Lung (tissue), 12 donors: ENCODE data around the gene NOTCH3. TPM values are rescaled to one million over a fixed set of nuclear protein-coding genes. Genes with fewer than 3 reads are reported as not detected.

Experiments used
- ATAC-seq: fragments of 200-7000 bp; cut with Tn5 transposase; one replicate; pipeline ENCODE4 v1.9.1; 2020; ENCODE audit warnings: moderate number of reproducible peaks; ENCODE audit not compliant: insufficient read depth, low FRiP score
- DNase-seq, 3 donors: peaks; one replicate each; pipeline ENCODE4 v3.0.0-alpha.2; 2013 to 2017
- H3K27ac ChIP-seq, 2 donors: one replicate each; pipeline ENCODE4 v1.5.1; 2013; ENCODE audit warnings: mild to moderate bottlenecking in 2 of 2, moderate library complexity in 2 of 2, control low read depth in 1 of 2, inconsistent platforms in 1 of 2, low read depth in 1 of 2, low read length in 1 of 2
- H3K27me3 ChIP-seq, 3 donors: one replicate each; pipeline ENCODE4 v1.5.1; 2013; ENCODE audit warnings: low read length in 2 of 3; ENCODE audit not compliant: control insufficient read depth in 3 of 3, insufficient read depth in 3 of 3
- H3K36me3 ChIP-seq, 4 donors: one replicate each; pipeline ENCODE4 v1.5.1; 2013; ENCODE audit warnings: low read length in 4 of 4, mild to moderate bottlenecking in 1 of 4, moderate library complexity in 1 of 4; ENCODE audit not compliant: control insufficient read depth in 4 of 4, insufficient read depth in 4 of 4
- H3K4me1 ChIP-seq, 5 donors: one replicate each; pipeline ENCODE4 v1.5.1; 2013; ENCODE audit warnings: low read length in 5 of 5, mild to moderate bottlenecking in 2 of 5, moderate library complexity in 1 of 5; ENCODE audit not compliant: control insufficient read depth in 5 of 5, insufficient read depth in 5 of 5
- H3K4me3 ChIP-seq: one replicate; pipeline ENCODE4 v1.5.1; 2013; ENCODE audit warnings: mild to moderate bottlenecking, control low read depth, moderate library complexity
- H3K9ac ChIP-seq, 2 donors: one replicate each; pipeline ENCODE4 v1.5.1; 2013; ENCODE audit warnings: low read length in 2 of 2, control low read depth in 1 of 2; ENCODE audit not compliant: insufficient read depth in 1 of 2
- H3K9me3 ChIP-seq, 4 donors: one replicate each; pipeline ENCODE4 v1.5.1; 2013; ENCODE audit warnings: low read length in 3 of 4, mild to moderate bottlenecking in 1 of 4, moderate library complexity in 1 of 4; ENCODE audit not compliant: control insufficient read depth in 4 of 4, insufficient read depth in 3 of 4
- WGBS, 2 donors: extraction: QIAGEN DNeasy Blood & Tissue Kit; methylation state at CpG; one replicate each; pipeline ENCODE4 v1.1.7; 2013; 5-methylcytosine and 5-hydroxymethylcytosine counted together
- polyA plus RNA-seq, 2 donors: library from polyadenylated mRNA; stranded (reverse); fragments of 200-250 nt; gene quantifications; one replicate each; pipeline ENCODE4 v1.2.1, GENCODE V29; 2013
- total RNA-seq, 2 donors: library from RNA; depleted of rRNA in 1 of 2; stranded (reverse); fragments of >200 nt in 1 of 2; gene quantifications; one replicate each; pipeline ENCODE4 v1.2.1, GENCODE V29; 2014 to 2021
- TF ChIP-seq, protein P1 (sequence below): IDR thresholded peaks from 2 replicates; pipeline ENCODE4 v1.5.1; 2012; ENCODE audit warnings: mild to moderate bottlenecking; ENCODE audit errors: control extremely low read depth, extremely low read depth
- donor health status: control.
- donor health status: control.
- donor health status: Bipolar disorder and iron deficiency.
- donor health status: healthy.
- donor health status: DM: yes; HTN: yes; CAD: no.

NOTCH3 gene
- total and polyA plus RNA-seq, 4 donors = 13.1 to 81.7 (median 43.1) TPM

DNA sequence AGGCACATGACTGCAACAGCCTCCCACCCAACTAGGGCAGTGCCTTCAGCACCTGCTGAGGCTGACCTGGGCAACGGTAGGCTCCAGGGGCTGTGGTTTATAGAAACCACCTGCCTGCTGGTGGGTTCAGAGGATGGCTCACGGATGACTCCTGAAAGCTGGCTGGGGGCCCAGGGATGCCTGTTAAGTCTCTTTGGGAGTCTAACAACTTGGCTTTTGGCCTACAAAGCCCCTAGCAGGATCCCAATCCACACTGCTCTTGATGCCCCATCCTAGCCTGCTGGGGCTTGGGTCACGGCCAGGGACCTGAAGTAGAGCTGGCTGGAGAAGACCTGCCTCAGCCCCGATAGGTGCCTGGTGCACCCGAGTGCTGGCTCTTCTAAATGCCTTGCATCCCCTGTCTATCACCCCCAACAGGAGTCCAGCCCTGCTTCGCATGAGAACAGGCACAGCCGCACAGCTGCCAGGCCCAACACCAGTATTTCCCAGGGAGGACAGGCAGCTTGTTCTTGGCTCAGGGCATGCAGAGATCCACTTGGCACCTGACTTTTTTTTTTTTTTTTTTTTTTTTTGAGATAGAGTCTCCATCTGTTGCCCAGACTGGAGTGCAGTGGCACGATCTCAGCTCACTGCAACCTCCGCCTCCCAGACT, 40.6 kb upstream of the NOTCH3 start:
- H3K27ac ChIP-seq = no peak overlapping the region
- peaks cover 8 to 82% (median 44%) of the 10 kb centered on the region in 4 donors for H3K36me3 ChIP-seq
- no peaks in the 10 kb centered on the region for H3K27me3 ChIP-seq
- DNase-seq (no peak), ATAC-seq (no peak)
- no peak overlapping the region for H3K4me3 ChIP-seq
- peaks cover 0 to 3% (median 0%) of the 10 kb centered on the region in 5 donors for H3K4me1 ChIP-seq
- no peak overlapping the region for H3K9ac ChIP-seq
- 92% methylated on average over 9 of the region's 9 CpGs for WGBS, 2 donors
- H3K9me3 ChIP-seq = peaks cover 0 to 2% (median 0%) of the 10 kb centered on the region in 4 donors
- TF ChIP-seq, protein P1, sequence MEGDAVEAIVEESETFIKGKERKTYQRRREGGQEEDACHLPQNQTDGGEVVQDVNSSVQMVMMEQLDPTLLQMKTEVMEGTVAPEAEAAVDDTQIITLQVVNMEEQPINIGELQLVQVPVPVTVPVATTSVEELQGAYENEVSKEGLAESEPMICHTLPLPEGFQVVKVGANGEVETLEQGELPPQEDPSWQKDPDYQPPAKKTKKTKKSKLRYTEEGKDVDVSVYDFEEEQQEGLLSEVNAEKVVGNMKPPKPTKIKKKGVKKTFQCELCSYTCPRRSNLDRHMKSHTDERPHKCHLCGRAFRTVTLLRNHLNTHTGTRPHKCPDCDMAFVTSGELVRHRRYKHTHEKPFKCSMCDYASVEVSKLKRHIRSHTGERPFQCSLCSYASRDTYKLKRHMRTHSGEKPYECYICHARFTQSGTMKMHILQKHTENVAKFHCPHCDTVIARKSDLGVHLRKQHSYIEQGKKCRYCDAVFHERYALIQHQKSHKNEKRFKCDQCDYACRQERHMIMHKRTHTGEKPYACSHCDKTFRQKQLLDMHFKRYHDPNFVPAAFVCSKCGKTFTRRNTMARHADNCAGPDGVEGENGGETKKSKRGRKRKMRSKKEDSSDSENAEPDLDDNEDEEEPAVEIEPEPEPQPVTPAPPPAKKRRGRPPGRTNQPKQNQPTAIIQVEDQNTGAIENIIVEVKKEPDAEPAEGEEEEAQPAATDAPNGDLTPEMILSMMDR = no peak

DNA sequence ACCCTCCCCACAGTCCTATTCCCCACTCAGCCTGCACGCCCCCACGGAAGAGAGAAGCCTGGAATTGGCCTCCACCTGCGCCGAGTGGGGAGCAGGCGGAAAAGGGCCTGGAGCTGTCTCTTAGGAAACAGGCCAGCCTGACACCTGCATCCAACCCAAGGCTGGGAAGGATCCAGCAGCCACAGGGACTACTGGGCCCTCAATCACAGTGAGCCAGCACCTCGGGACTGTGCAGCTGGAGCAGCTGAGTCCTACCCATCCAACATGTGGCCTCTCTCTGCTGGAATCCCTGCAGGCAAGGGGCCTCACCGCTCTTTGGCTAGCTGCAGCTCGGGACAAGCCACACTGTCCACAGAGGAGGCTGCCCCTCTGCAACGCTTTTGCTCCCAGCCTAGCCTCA, 39.7 kb upstream of the NOTCH3 start:
- 95 to 97% methylated on average over 9 of the region's 9 CpGs for WGBS, 2 donors
- Histone ChIP-seq H3K9ac (no peak overlapping the region), H3K36me3 (peaks cover 8 to 77% (median 44%) of the 10 kb centered on the region in 4 donors), H3K4me3 (no peak overlapping the region), H3K9me3 (peaks cover 0 to 2% (median 0%) of the 10 kb centered on the region in 4 donors), H3K4me1 (peaks cover 0 to 3% (median 0%) of the 10 kb centered on the region in 5 donors), H3K27ac (no peak overlapping the region), H3K27me3 (no peaks in the 10 kb centered on the region)
- DNase-seq (no peak), ATAC-seq (no peak)
- TF ChIP-seq, protein P1 = no peak

DNA sequence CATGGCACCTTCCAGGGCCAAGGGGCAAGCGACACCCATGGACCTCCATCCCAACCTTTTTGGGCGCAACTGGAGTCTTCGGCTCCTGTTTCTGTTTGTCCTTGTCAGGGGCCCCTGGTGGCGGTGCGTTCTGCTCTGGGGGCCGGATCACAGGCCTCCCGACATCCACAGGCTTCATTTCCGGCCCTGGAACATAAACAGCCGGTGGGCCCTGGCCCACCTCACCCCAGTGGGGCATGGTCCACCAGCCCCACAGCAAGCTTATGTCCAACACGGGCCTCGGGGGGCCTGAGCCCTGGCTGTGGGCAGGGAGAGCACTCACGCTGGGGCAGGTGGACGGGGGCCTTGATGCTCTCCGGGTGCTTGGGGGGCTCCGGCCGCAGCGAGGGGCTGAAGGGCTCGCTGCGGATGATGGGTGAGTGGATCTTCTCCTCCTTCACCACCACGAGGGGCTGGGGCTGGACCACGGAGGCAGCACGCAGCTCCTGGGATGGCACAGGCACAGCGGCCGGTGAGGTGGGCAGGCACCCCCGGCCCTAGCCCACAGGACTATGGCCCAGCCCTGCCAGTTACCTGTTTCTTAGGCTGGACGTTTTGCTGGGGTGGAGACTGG, 38.6 kb upstream of the NOTCH3 start:
- TF ChIP-seq, protein P1 = no peak

More for the DNA sequence above, 38.6 kb upstream of the NOTCH3 start:
- Histone ChIP-seq H3K9ac (no peak overlapping the region), H3K9me3 (peaks cover 0 to 2% (median 0%) of the 10 kb centered on the region in 4 donors), H3K4me3 (no peak overlapping the region), H3K4me1 (no peaks in the 10 kb centered on the region), H3K27ac (no peak overlapping the region), H3K36me3 (peaks cover 6 to 66% (median 39%) of the 10 kb centered on the region in 4 donors), H3K27me3 (no peaks in the 10 kb centered on the region)
- ATAC-seq = no peak
- DNase-seq = no peak
- 93 to 97% methylated on average over 26 of the region's 26 CpGs for WGBS, 2 donors
